Measurements from ENCODE around the gene TACC2. TPM values are rescaled to one million over a fixed set of nuclear protein-coding genes. Genes with fewer than 3 reads are reported as not detected.
A peak's percentile ranks its signal among the peaks of the same experiment; 100 is the strongest.

The TACC2 gene
- total RNA-seq, 1 donor from 2014 or later, result 341 TPM

- intact Hi-C loops (cut with DNase I), result no loop called here
- ATAC-seq, result peak; percentile 70
- no peak for DNase-seq (ENCODE audit: missing footprints)
Measured at GRCh38 chr10:122286867-122287266, 297.9 kb downstream of the TACC2 start.

GRCh38 chr10:122287570-122287969, 298.6 kb downstream of the TACC2 start:
- DNase-seq (ENCODE audit: missing footprints) (no peak), ATAC-seq (no peak)
- intact Hi-C loops (cut with DNase I), result no loop called here

- ATAC-seq (no peak), DNase-seq (ENCODE audit: missing footprints) (no peak)
- intact Hi-C loops (cut with DNase I), result no loop called here
Measured at GRCh38 chr10:122288262-122288661, 299.3 kb downstream of the TACC2 start.

GRCh38 chr10:122288917-122289316, 300.0 kb downstream of the TACC2 start:
- no peak for ATAC-seq
- intact Hi-C loops (cut with DNase I), result no loop called here

GRCh38 chr10:122290334-122290733, 301.4 kb downstream of the TACC2 start:
- intact Hi-C loops (cut with DNase I), result no loop called here
- ATAC-seq (no peak), DNase-seq (ENCODE audit: missing footprints) (no peak)

More at GRCh38 chr10:122288917-122289316, 300.0 kb downstream of the TACC2 start:
- no peak for DNase-seq (ENCODE audit: missing footprints)

GRCh38 chr10:122290833-122291532, 302.0 kb downstream of the TACC2 start:
- ATAC-seq, result no peak
- DNase-seq (ENCODE audit: missing footprints), result no peak
- intact Hi-C loops (cut with DNase I), result no loop called here

- no peak for DNase-seq (ENCODE audit: missing footprints)
- no peak for ATAC-seq
- intact Hi-C loops (cut with DNase I), result no loop called here
Measured at GRCh38 chr10:122291739-122292138, 302.8 kb downstream of the TACC2 start.

GRCh38 chr10:122292376-122292775, 303.4 kb downstream of the TACC2 start:
- intact Hi-C loops (cut with DNase I), result no loop called here
- no peak for ATAC-seq
- DNase-seq (ENCODE audit: missing footprints), result no peak

GRCh38 chr10:122293156-122293960, 304.4 kb downstream of the TACC2 start:
- ATAC-seq (no peak), DNase-seq (ENCODE audit: missing footprints) (no peak)
- intact Hi-C loops (cut with DNase I), result no loop called here

GRCh38 chr10:122293961-122294380, 305.0 kb downstream of the TACC2 start:
- DNase-seq (ENCODE audit: missing footprints) (no peak), ATAC-seq (no peak)
- intact Hi-C loops (cut with DNase I), result no loop called here

GRCh38 chr10:122294511-122295450, 305.8 kb downstream of the TACC2 start:
- ATAC-seq, result no peak
- intact Hi-C loops (cut with DNase I), result loop anchor here (5.0 kb wide), 1 partner anchor 408 kb away; no protein-coding TSS in a partner anchor
- no peak for DNase-seq (ENCODE audit: missing footprints)

GRCh38 chr10:122295451-122295809, 306.5 kb downstream of the TACC2 start:
- intact Hi-C loops (cut with DNase I), result loop anchor here (5.0 kb wide), 1 partner anchor 407 kb away; no protein-coding TSS in a partner anchor
- ATAC-seq, result no peak
- no peak for DNase-seq (ENCODE audit: missing footprints)

- ATAC-seq (no peak), DNase-seq (ENCODE audit: missing footprints) (no peak)
- intact Hi-C loops (cut with DNase I), result loop anchor here (5.0 kb wide), 1 partner anchor 406 kb away; no protein-coding TSS in a partner anchor
Measured at GRCh38 chr10:122296363-122297120, 307.6 kb downstream of the TACC2 start.

GRCh38 chr10:122297583-122297982, 308.6 kb downstream of the TACC2 start:
- intact Hi-C loops (cut with DNase I), result loop anchor here (5.0 kb wide), 1 partner anchor 405 kb away; no protein-coding TSS in a partner anchor
- DNase-seq (ENCODE audit: missing footprints), result no peak
- ATAC-seq, result no peak

- ATAC-seq (no peak), DNase-seq (ENCODE audit: missing footprints) (no peak)
- intact Hi-C loops (cut with DNase I), result loop anchor here (1.0 to 5.0 kb wide), 3 partner anchors 45 to 404 kb away; no protein-coding TSS in a partner anchor
Measured at GRCh38 chr10:122298206-122298597, 309.2 kb downstream of the TACC2 start.

- DNase-seq (ENCODE audit: missing footprints), result peak; percentile 71
- intact Hi-C loops (cut with DNase I), result loop anchor here (1.0 to 5.0 kb wide), 3 partner anchors 44 to 404 kb away; no protein-coding TSS in a partner anchor
- ATAC-seq, result peak; percentile 86
Measured at GRCh38 chr10:122298598-122299301, 309.8 kb downstream of the TACC2 start.

- intact Hi-C loops (cut with DNase I), result loop anchor here (1.0 to 5.0 kb wide), 3 partner anchors 43 to 403 kb away; no protein-coding TSS in a partner anchor
- DNase-seq (ENCODE audit: missing footprints) (no peak), ATAC-seq (no peak)
Measured at GRCh38 chr10:122299423-122300075, 310.6 kb downstream of the TACC2 start.

Data from Right ventricle myocardium inferior (tissue), 1 donor.